Panc1 (cell line): ENCODE data around the gene MACROD2. TPM values are rescaled to one million over a fixed set of nuclear protein-coding genes. Genes with fewer than 3 reads are reported as not detected.

Experiments used
- ATAC-seq: fragments of 200-7000 bp; cut with Tn5 transposase; 2 replicates; pipeline ENCODE4 v1.9.1; 2020; ENCODE audit warnings: mild to moderate bottlenecking, moderate library complexity
- BruUV-seq: library from RNA; stranded (reverse); fragments of 400-500 nt; replicated peaks from 2 replicates; lab custom pipeline; 2021; lab: Mats Ljungman, UMichigan
- CTCF ChIA-PET: fragments of 300-600 bp; sonication (Branson Sonifier 250); formaldehyde crosslinking; loops from one replicate; lab custom pipeline; 2022; ENCODE audit warnings: antibody characterized with exemption; lab: Charles Lee
- POLR2A ChIA-PET: fragments of 300-600 bp; sonication (Branson Sonifier 250); formaldehyde crosslinking; loops from one replicate; lab custom pipeline; 2022; ENCODE audit warnings: antibody characterized with exemption; lab: Charles Lee
- DNase-seq: peaks from one replicate; pipeline ENCODE4 v3.0.0-alpha.2; 2010; ENCODE audit warnings: low read depth, low spot score
- H3K27ac ChIP-seq: 2 replicates; pipeline ENCODE4 v1.5.1; 2011; ENCODE audit warnings: mild to moderate bottlenecking, low read length, inconsistent platforms
- H3K27me3 ChIP-seq: fragments of 200-500 bp; sonication (Bioruptor generic); 2 replicates; pipeline ENCODE4 v1.6.0; 2014; ENCODE audit warnings: low read length, inconsistent platforms; ENCODE audit not compliant: control insufficient read depth, insufficient read depth
- H3K36me3 ChIP-seq: fragments of 200-500 bp; sonication (Bioruptor generic); 2 replicates; pipeline ENCODE4 v1.5.1; 2014; ENCODE audit warnings: inconsistent platforms, mild to moderate bottlenecking, low read length, moderate library complexity; ENCODE audit not compliant: control insufficient read depth, insufficient read depth
- H3K4me1 ChIP-seq: 2 replicates; pipeline ENCODE4 v1.5.1; 2011; ENCODE audit warnings: inconsistent platforms, mild to moderate bottlenecking, low read length, moderate library complexity; ENCODE audit not compliant: control insufficient read depth, insufficient read depth
- H3K4me3 ChIP-seq, 2 experiments: 2 replicates each; pipeline ENCODE4 v1.5.1; 2011 to 2012; ENCODE audit warnings: low read depth in 2 of 2, low read length in 2 of 2, mild to moderate bottlenecking in 2 of 2, inconsistent platforms in 1 of 2, moderate library complexity in 1 of 2
- H3K9me3 ChIP-seq: fragments of 200-500 bp; sonication (Bioruptor generic); 2 replicates; pipeline ENCODE4 v1.5.1; 2014; ENCODE audit warnings: low read depth, mild to moderate bottlenecking, inconsistent platforms, low read length, moderate library complexity; ENCODE audit not compliant: control insufficient read depth, insufficient read depth
- CTCF ChIP-seq: fragments of 450-650 bp; IDR thresholded peaks from 2 replicates; pipeline ENCODE4 v1.5.1; 2017; ENCODE audit warnings: mild to moderate bottlenecking
- POLR2AphosphoS5 ChIP-seq: IDR thresholded peaks from 2 replicates; pipeline ENCODE4 v1.6.1; 2012; ENCODE audit warnings: mild to moderate bottlenecking, low read depth, low read length, moderate library complexity
- REST ChIP-seq, 2 experiments: IDR thresholded peaks; 2 replicates each; pipeline ENCODE4 v1.6.1; 2011 to 2012; ENCODE audit warnings: low read depth in 2 of 2, control low read depth in 1 of 2, low read length in 1 of 2, mild to moderate bottlenecking in 1 of 2, moderate library complexity in 1 of 2; ENCODE audit not compliant: insufficient read depth in 1 of 2
- SIN3A ChIP-seq: IDR thresholded peaks from 2 replicates; pipeline ENCODE4 v1.6.1; 2012; ENCODE audit warnings: low read depth, mild to moderate bottlenecking, low read length, moderate library complexity, borderline replicate concordance; ENCODE audit not compliant: insufficient read depth
- TCF7L2 ChIP-seq: IDR thresholded peaks from 2 replicates; pipeline ENCODE4 v1.6.1; 2011; ENCODE audit warnings: mild to moderate bottlenecking, low read depth, low read length, inconsistent platforms
- in situ Hi-C: cut with HindIII; loops from 2 replicates; pipeline ENCODE4 v1.10.0; 2016; ENCODE audit warnings: low sequenced_read_pairs, low pct_unique_long_range_greater_than_20kb
- intact Hi-C: fragments of 100-400 bp; cut with micrococcal nuclease; formaldehyde crosslinking; loops from one replicate; pipeline ENCODE4 v1.10.0; 2022; ENCODE audit not compliant: unreplicated experiment
- total RNA-seq: library from RNA; stranded (reverse); gene quantifications from one replicate; pipeline ENCODE4 v1.2.1, GENCODE V29; 2021; ENCODE audit not compliant: unreplicated experiment

Gene MACROD2
- total RNA-seq, 1 experiment from 2014 or later: 1.2 TPM

- ChIA-PET POLR2A (no interaction called here), CTCF (no interaction called here)
- intact Hi-C loops (no loop called here), in situ Hi-C loops (no loop called here)
- no peak overlapping the region for H3K27ac ChIP-seq
- no TSS peak for BruUV-seq
- H3K36me3 ChIP-seq: no peaks in the 10 kb centered on the region
- TF ChIP-seq SIN3A (no peak), CTCF (no peak), TCF7L2 (no peak), REST (IDR thresholded peaks at IDR 0.05; ENCODE audit: insufficient read depth in 1 of 2, low read depth in 2 of 2, low read length in 1 of 2) (no peak), POLR2AphosphoS5 (no peak)
- no peak overlapping the region for H3K4me3 ChIP-seq
- DNase-seq (no peak), ATAC-seq (no peak)
- no peaks in the 10 kb centered on the region for H3K27me3 ChIP-seq
- no peaks in the 10 kb centered on the region for H3K4me1 ChIP-seq
- H3K9me3 ChIP-seq: peaks cover 3% of the 10 kb centered on the region; the same call in 1 of the 2 replicates
Observed at GRCh38 chr20:15938847-15939246, 1943.5 kb downstream of the MACROD2 start.

- ATAC-seq: no peak
- in situ Hi-C loops (no loop called here), intact Hi-C loops (no loop called here)
- BruUV-seq: no TSS peak
- Histone ChIP-seq H3K4me1 (no peaks in the 10 kb centered on the region), H3K27me3 (no peaks in the 10 kb centered on the region), H3K9me3 (peaks cover 3% of the 10 kb centered on the region; the same call in 1 of the 2 replicates), H3K36me3 (no peaks in the 10 kb centered on the region), H3K27ac (no peak overlapping the region), H3K4me3 (no peak overlapping the region)
- TF ChIP-seq SIN3A: no peak
- TF ChIP-seq REST (IDR thresholded peaks at IDR 0.05; ENCODE audit: insufficient read depth in 1 of 2, low read depth in 2 of 2, low read length in 1 of 2): no peak
- TF ChIP-seq POLR2AphosphoS5: no peak
- no peak for TF ChIP-seq CTCF
- ChIA-PET POLR2A (interaction anchor here (0.7 kb wide), 1 partner anchor 93 kb away, joined by 3 read pairs; no protein-coding TSS in a partner anchor), CTCF (no interaction called here)
- DNase-seq: no peak
Observed at GRCh38 chr20:15940127-15940526, 1944.8 kb downstream of the MACROD2 start.
